ENCODE measurements around the gene PARVB.

PARVB gene

GRCh38 chr22:44129619-44129976 is 105.5 kb downstream of the PARVB start:
- H3K4me3 ChIP-seq (ENCODE audit: control insufficient read depth, low read depth, low read length) = no peak overlapping the region
- TF ChIP-seq CTCF (conservative IDR thresholded peaks at IDR 0.05; ENCODE audit: control insufficient read depth, insufficient read depth, low read depth, low read length) = no peak
- peak; percentile 60 for DNase-seq (ENCODE audit: low read depth)

- DNase-seq (ENCODE audit: low read depth) = peak; percentile 7
- no peak overlapping the region for H3K4me3 ChIP-seq (ENCODE audit: control insufficient read depth, low read depth, low read length)
- TF ChIP-seq CTCF (conservative IDR thresholded peaks at IDR 0.05; ENCODE audit: control insufficient read depth, insufficient read depth, low read depth, low read length) = no peak
Observed at GRCh38 chr22:44130076-44130711, 106.1 kb downstream of the PARVB start.

GRCh38 chr22:44131412-44131811 is 107.3 kb downstream of the PARVB start:
- no peak for TF ChIP-seq CTCF (conservative IDR thresholded peaks at IDR 0.05; ENCODE audit: control insufficient read depth, insufficient read depth, low read depth, low read length)
- DNase-seq (ENCODE audit: low read depth) = no peak
- no peak overlapping the region for H3K4me3 ChIP-seq (ENCODE audit: control insufficient read depth, low read depth, low read length)

GRCh38 chr22:44131989-44132685 is 108.0 kb downstream of the PARVB start:
- TF ChIP-seq CTCF (conservative IDR thresholded peaks at IDR 0.05; ENCODE audit: control insufficient read depth, insufficient read depth, low read depth, low read length) = no peak
- no peak overlapping the region for H3K4me3 ChIP-seq (ENCODE audit: control insufficient read depth, low read depth, low read length)
- no peak for DNase-seq (ENCODE audit: low read depth)

GRCh38 chr22:44132724-44133123 is 108.6 kb downstream of the PARVB start:
- no peak for TF ChIP-seq CTCF (conservative IDR thresholded peaks at IDR 0.05; ENCODE audit: control insufficient read depth, insufficient read depth, low read depth, low read length)
- H3K4me3 ChIP-seq (ENCODE audit: control insufficient read depth, low read depth, low read length) = no peak overlapping the region
- no peak for DNase-seq (ENCODE audit: low read depth)

- no peak for TF ChIP-seq CTCF (conservative IDR thresholded peaks at IDR 0.05; ENCODE audit: control insufficient read depth, insufficient read depth, low read depth, low read length)
Observed at GRCh38 chr22:44133161-44133560, 109.1 kb downstream of the PARVB start.

More at GRCh38 chr22:44133161-44133560, 109.1 kb downstream of the PARVB start:
- H3K4me3 ChIP-seq (ENCODE audit: control insufficient read depth, low read depth, low read length) = no peak overlapping the region
- DNase-seq (ENCODE audit: low read depth) = peak; percentile 48

All from fibroblast of mammary gland (primary cell).